ENCODE measurements around the gene WNT3A.

Gene WNT3A

DNA sequence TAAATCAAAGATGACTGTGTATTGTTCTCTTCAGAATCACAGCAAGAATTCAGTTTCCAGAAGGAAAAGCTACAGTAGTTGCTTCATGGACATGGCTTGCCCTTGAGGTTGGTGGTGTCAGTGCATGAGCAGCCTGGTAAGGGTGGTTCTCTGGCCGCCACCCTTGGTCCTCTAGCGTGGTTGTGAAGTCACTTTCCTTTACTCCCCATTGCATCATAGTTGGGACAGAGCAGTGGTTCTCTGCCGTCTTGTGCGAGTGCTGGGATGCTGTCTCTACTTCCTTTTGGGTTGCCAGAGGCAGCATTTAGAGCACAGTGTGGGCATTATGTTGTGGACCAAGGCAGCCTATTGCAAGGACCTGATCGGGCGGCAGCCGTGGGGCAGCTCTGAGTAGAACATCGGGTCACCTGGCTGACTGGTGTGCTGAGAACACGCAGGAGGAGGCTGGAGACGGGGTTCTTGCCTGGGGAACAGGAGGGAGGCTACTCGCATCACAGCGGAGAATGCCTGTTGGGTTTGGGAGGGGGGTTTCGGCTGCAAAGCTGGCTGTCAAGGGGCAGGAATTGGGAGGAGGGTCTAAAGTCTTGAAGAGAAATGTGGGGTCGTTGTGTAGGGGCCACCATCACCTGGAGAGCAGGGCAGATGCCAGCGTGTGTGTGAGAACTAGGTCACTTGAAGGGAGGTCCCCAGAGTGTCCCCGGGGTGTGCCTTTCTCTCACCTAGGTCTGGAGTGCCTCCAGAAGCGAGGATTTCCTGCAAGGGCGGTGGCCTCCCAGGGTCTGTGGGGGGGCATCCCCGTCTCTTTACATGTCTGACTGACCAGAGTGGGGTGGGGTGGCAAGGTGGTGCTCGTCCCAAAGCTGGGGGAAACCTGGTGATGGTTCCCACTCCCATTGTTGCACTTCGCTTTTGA, 82.0 kb downstream of the WNT3A start:
- no peak for DNase-seq

DNA sequence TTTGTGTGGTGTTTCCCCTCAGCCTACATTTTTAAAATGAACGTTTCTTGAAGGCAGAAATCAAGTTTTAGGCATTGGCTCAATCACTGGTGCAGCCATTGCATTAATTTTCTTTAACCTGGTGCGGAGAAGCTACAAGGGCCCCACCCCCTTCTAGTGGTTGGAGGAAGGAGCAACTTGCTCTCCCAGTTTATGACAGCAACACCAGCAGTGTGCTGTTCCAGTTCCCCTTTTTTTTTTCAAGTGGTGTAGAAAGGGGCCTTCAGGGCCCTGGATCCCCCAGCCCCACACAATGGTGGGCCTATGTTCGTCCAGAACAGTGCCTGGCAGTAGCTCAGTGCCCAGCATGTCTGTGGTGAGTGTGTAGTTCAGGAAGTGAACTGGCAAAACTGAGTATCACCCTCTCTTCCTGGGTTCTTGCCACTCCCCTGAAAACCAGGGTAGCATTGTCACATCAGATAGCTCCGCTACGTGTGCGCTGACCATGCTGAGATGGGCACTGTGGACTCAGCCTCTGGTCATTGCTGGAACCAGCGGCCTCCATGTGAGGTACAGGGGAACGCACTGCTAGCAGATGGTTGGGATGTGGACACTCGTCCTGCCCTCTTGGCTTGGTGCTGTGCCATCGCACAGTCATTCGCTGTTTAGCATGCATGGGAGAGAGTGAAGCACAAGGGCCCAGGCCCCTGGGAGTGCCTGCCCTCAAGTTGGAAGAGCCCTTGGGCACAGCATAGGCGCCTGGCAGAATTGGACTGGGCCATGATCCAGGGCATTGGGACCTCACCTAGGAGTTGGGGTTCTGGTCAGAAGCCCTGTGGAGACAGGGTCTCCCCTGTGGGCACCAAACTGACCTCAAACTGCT, 83.0 kb downstream of the WNT3A start:
- DNase-seq, result no peak

GRCh38 chr1:228090613-228091081, 83.8 kb downstream of the WNT3A start:
- DNase-seq, result no peak

- no peak for DNase-seq
These were observed 84.3 kb downstream of the WNT3A start for GRCh38 chr1:228091084-228091483.

GRCh38 chr1:228092342-228093049, 85.7 kb downstream of the WNT3A start:
- no peak for DNase-seq

DNA sequence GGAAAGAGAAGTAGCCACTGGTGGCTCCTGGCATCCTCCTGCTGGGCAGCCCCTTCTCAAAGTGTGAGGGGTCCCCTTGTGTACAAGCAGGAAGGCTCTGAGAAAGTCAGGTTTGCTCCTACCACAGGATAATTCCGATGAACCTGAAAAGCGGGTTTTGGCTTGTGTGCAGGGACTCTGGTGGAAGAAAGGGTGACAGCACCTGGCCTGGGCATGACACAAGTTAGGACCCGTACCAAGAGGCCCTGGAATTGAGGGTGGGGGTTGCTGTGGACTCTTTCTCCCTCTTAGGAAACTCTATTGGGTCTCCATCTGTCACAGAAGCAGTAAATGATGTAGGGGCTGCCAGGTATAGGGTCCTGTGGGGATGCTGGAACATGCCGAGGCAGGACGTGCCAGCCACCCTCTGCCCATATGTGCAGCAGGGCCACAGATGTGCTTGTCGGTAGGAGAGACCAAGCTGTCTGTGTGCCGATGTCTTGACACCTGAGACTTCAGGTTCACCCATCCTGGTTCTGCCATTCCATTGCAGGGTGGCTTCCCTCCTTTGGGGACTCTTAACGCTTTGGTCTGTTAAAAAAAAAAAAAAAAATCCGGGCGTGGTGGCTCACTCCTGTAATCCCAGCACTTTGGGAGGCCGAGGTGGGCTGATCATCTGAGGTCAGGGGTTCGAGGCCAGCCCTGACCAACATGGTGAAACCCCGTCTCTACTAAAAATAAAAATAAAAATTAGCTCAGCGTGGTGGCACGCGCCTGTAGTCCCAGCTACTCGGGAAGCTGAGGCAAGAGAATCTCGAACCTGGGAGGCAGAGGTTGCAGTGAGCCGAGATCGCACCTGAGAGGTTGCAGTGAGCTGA, 86.5 kb downstream of the WNT3A start:
- DNase-seq, result no peak

DNA sequence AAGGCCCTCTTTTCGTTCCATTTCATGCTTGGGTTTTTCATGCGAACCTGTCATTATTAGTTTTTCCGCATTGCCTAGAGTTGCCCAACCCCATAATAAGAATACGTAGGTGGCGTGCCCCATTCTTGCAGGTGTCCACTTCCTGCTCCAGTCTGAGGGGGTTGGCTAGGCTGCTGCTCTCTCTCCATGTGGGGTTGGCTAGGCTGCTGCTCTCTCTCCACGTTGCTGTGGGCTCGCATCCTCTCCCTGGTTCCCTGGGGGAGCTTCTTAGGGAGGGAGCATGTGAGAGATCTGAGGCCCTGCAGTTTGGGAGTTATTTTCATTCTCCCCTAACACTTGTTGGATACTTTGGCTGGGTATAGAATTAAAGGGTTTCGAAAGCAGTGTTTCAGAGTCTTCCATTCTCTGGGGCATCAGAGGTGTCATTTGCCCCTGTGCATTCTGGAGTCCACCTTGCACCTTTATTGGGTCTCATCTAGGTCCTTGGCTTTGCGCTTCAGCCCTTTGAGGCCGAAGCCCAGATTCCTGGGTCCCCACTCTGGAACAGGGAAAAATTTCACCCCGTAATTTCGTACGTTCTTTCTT, 87.7 kb downstream of the WNT3A start:
- no peak for DNase-seq

DNA sequence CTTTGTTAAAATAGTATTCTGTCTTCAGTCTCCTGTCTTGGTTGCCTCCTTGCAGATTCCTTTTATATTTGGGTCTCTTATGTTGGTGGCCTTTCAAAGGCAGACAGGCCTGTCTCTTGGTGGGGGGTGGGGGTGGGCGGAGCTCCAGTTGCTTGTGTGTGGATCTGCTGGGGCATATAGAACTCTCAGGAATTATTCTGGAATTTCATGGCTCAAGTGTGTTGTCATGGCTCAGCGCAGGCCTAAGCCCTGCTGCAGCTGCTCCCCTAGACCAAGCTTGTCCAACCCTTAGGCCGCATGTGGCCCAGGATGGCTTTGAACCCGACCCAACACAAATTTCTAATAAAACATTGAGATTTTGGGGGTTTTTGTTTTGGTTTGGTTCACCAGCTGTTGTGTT, 88.4 kb downstream of the WNT3A start:
- no peak for DNase-seq

DNA sequence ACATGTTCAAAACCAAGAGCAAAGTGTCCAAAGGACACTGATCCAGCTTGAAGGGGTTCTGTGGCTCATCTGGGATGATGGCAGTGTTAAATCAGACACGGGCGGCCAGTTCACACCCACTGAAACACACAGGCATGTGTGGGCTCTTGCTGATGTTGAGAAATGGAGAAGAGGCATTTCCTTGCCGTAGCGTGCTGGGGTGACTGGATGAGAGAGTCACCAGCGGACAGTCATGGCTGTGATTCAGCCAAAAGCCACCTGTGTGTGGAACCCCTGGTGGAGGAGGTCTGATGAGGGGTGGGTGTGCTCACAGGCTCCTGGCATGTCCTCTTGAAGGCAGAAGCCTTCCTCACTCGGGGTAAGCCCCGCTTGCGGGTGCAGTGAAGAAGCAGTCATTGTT, 89.1 kb downstream of the WNT3A start:
- no peak for DNase-seq

GRCh38 chr1:228096416-228097332, 89.9 kb downstream of the WNT3A start:
- no peak for DNase-seq

GRCh38 chr1:228097333-228098081, 90.7 kb downstream of the WNT3A start:
- DNase-seq, result no peak

DNA sequence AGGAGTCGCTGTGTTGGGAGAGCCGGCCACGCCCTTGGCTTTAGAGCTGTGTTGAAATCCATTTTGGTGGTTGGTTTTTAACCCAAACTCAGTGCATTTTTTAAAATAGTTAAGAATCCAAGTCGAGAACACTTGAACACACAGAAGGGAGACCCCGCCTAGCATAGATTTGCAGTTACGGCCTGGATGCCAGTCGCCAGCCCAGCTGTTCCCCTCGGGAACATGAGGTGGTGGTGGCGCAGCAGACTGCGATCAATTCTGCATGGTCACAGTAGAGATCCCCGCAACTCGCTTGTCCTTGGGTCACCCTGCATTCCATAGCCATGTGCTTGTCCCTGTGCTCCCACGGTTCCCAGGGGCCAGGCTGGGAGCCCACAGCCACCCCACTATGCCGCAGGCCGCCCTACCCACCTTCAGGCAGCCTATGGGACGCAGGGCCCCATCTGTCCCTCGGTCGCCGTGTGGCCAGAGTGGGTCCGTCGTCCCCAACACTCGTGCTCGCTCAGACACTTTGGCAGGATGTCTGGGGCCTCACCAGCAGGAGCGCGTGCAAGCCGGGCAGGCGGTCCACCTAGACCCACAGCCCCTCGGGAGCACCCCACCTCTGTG, 91.6 kb downstream of the WNT3A start:
- DNase-seq, result no peak

GRCh38 chr1:228099331-228099732, 92.5 kb downstream of the WNT3A start:
- DNase-seq, result no peak

DNA sequence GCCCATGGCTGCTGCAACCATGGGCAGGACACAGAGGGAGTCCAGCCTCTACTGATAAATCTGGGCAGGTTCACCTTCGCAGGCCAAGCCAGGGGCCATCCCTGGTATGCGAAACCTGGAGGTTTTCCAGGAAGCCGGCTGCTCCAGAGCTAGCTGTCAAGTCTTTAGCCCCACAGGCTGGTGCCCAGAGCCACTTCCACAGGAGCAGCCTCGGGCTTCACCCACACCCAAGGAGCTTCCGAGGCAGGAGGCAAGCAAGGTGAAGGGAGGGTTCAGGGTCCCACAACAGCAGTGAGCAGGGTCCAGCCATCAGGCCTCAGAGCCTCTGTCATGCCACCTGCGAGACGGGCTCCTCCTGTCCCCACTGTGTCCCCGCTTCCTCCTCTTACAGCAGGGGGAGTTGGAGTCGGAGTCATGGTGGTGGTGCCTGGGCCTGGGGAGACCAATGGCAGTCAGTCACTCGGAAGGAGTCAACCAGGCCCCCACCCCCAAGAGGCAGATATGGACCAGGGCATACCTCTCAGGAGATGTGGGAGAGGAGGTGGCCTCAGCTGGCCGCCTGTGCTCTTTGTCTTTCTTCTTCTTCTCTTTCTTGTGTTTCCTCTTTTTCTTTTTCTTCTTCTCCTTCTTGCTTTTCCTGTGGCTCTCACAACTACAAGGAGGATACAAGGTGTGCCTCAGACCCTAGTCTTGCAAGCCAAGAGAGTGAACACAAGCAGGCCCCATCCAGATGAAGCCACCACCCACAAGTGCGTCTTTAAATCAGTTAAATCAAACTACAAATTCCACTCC, 94.2 kb downstream of the WNT3A start:
- DNase-seq, result no peak

DNA sequence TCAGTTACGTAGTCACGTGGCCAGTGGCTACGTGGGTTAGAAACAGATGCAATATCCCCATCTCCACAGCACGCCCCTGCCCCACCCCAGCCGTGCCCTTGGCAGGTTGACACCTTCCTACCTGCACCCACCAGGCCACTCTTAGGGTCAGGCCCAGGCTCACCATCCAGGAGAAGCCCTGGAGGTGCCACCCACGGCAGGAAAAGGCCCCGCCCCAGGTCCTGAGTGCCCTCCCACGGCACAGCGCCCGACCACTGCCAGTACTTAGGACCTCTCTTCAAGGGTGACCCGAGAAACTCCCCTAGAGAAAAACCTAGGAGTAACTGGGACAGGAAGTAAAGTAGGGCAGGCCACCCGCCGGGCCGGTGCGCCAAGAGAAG, 94.8 kb downstream of the WNT3A start:
- DNase-seq, result no peak

- DNase-seq, result peak; percentile 54
These were observed 95.4 kb downstream of the WNT3A start for GRCh38 chr1:228101994-228102790.

- DNase-seq, result peak; percentile 94
These were observed 96.2 kb downstream of the WNT3A start, which contains the start of gene C1orf35 for GRCh38 chr1:228102791-228103620. Gene C1orf35 (minus strand): TSS chr1:228103325. CDS start chr1:228103227, 98 bp downstream.
